Vagina (tissue), 2 donors: ENCODE results near the gene RTN4IP1. TPM values are rescaled to one million over a fixed set of nuclear protein-coding genes. Genes with fewer than 3 reads are reported as not detected.

ENCODE experiments used
- DNase-seq, 2 donors: peaks; one replicate each; pipeline ENCODE4 v3.0.0-alpha.2; 2017; ENCODE audit errors: extremely low spot score in 2 of 2
- H3K27ac ChIP-seq: fragments of 200-600 bp; sonication (generic); one replicate; pipeline ENCODE4 v1.5.1; 2019
- H3K27me3 ChIP-seq: fragments of 200-600 bp; sonication (generic); one replicate; pipeline ENCODE4 v1.5.1; 2019
- H3K36me3 ChIP-seq, 2 donors: fragments of 200-600 bp; sonication (generic); one replicate each; pipeline ENCODE4 v1.5.1; 2017 to 2019
- H3K4me1 ChIP-seq: fragments of 200-600 bp; sonication (generic); one replicate; pipeline ENCODE4 v1.5.1; 2019
- H3K4me3 ChIP-seq, 2 donors: fragments of 200-600 bp; sonication (generic); 1 replicate in 1 of 2; 2 replicates in 1 of 2; pipeline ENCODE4 v1.5.1; 2016 to 2019
- H3K9me3 ChIP-seq: fragments of 200-600 bp; sonication (generic); one replicate; pipeline ENCODE4 v1.5.1; 2019
- POLR2A ChIP-seq, 2 donors: fragments of 450-650 bp; IDR thresholded peaks; one replicate each; pipeline ENCODE4 v1.6.1; 2017; ENCODE audit warnings: antibody characterized with exemption in 2 of 2, mild to moderate bottlenecking in 2 of 2, moderate library complexity in 2 of 2
- POLR2AphosphoS5 ChIP-seq, 2 donors: sonication (generic); formaldehyde crosslinking; IDR thresholded peaks; one replicate each; pipeline ENCODE4 v1.9.0; 2017; ENCODE audit warnings: antibody characterized with exemption in 2 of 2, mild to moderate bottlenecking in 2 of 2, low read depth in 1 of 2; ENCODE audit not compliant: insufficient read depth in 1 of 2
- intact Hi-C: fragments of 100-400 bp; cut with DNase I; formaldehyde crosslinking; loops from one replicate; pipeline ENCODE4 v1.15.1; 2023
- total RNA-seq: library from RNA; depleted of rRNA; stranded (reverse); fragments of >200 nt; gene quantifications from one replicate; pipeline ENCODE4 v1.2.3, GENCODE V29; 2016
- TF ChIP-seq, protein P1 (sequence below), 3 experiments: fragments of 450-650 bp in 2 of 3; fragments of 200-600 bp in 1 of 3; sonication (generic) in 1 of 3; IDR thresholded peaks; one replicate each; pipeline ENCODE4 v1.5.1; 2017 to 2019; ENCODE audit warnings: antibody characterized with exemption in 3 of 3, mild to moderate bottlenecking in 2 of 3, moderate library complexity in 2 of 3

The RTN4IP1 gene
- total RNA-seq, 1 donor from 2014 or later = 2.9 TPM

DNA sequence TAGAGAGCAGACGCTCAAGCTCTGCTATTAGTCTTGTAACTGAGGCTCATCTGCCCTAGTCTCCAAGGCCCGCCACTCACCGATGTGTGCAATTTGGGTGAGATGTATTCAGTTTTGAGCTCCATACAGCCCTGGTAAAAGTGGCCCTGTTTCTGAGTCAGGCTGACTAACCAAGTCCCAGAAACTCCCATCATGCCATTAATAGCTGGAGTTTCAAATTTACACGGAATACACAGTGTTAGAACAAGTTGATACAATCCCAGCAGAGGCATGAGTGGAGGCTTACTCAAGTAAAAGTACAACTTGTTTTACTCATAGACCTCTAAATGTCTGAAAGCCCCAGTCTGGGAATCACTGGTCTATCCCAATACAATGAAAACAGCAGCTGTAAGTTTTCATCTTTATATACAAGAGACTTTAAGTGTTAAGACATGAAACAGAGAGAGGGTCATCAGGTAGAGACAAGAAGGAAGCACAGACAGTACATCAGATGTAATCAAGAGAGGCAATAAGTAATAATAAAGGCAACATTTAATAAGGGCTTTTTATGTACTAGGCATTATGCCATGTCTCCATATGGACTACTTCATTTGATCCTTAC lies 42.4 kb downstream of the RTN4IP1 start:
- Histone ChIP-seq H3K9me3 (no peaks in the 10 kb centered on the region), H3K27ac (no peak overlapping the region), H3K4me3 (no peak overlapping the region), H3K27me3 (no peaks in the 10 kb centered on the region), H3K36me3 (no peaks in the 10 kb centered on the region), H3K4me1 (no peaks in the 10 kb centered on the region)
- intact Hi-C loops = no loop called here
- no peak for DNase-seq
- TF ChIP-seq POLR2A (IDR thresholded peaks at IDR 0.05) = no peak
- TF ChIP-seq POLR2AphosphoS5 (IDR thresholded peaks at IDR 0.05; ENCODE audit: insufficient read depth in 1 of 2, low read depth in 1 of 2) = no peak
- TF ChIP-seq, protein P1, sequence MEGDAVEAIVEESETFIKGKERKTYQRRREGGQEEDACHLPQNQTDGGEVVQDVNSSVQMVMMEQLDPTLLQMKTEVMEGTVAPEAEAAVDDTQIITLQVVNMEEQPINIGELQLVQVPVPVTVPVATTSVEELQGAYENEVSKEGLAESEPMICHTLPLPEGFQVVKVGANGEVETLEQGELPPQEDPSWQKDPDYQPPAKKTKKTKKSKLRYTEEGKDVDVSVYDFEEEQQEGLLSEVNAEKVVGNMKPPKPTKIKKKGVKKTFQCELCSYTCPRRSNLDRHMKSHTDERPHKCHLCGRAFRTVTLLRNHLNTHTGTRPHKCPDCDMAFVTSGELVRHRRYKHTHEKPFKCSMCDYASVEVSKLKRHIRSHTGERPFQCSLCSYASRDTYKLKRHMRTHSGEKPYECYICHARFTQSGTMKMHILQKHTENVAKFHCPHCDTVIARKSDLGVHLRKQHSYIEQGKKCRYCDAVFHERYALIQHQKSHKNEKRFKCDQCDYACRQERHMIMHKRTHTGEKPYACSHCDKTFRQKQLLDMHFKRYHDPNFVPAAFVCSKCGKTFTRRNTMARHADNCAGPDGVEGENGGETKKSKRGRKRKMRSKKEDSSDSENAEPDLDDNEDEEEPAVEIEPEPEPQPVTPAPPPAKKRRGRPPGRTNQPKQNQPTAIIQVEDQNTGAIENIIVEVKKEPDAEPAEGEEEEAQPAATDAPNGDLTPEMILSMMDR (IDR thresholded peaks at IDR 0.05) = no peak

DNA sequence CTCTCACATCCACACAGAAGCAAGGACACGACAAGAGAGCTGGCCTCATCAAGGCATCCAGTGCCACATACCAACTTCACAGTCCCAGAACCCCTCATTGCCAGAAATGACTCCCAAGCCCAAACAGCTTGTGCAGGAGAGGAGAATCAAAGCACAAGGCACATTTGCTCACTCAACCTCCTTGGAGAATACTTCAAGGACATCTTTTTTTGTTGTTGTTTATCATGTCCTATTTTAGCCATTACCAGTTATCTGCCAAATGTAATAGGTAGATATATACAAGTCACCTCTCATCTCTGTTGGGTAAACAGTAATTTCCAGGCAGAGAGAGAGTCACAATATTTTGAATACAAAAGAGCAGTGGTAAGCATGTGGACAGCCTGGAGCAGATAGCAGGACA lies 47.8 kb downstream of the RTN4IP1 start:
- Histone ChIP-seq H3K36me3 (no peaks in the 10 kb centered on the region), H3K4me1 (no peaks in the 10 kb centered on the region), H3K4me3 (no peak overlapping the region), H3K27me3 (no peaks in the 10 kb centered on the region), H3K27ac (no peak overlapping the region), H3K9me3 (no peaks in the 10 kb centered on the region)
- no peak for TF ChIP-seq POLR2AphosphoS5 (IDR thresholded peaks at IDR 0.05; ENCODE audit: insufficient read depth in 1 of 2, low read depth in 1 of 2)
- TF ChIP-seq, protein P1 (IDR thresholded peaks at IDR 0.05) = no peak
- TF ChIP-seq POLR2A (IDR thresholded peaks at IDR 0.05) = no peak
- DNase-seq = no peak
- intact Hi-C loops = no loop called here

DNA sequence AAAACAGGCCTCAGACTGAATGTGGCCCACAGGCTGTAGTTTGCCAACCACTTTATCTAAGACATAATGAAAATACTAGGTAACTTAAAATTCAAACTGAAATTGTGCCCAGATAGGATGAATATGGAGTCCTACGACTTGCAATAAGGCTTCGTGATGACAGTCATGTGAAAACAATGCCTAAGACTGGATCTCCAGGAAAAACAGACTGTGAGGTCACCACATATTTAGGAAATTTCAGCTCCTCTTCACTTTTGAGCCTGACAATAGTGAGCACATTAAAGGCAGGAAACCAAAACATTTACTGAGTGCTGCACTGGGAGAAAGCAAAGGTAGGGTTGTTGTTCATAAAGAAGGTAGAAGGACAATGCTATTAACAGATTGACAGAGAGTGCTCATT lies 50.0 kb downstream of the RTN4IP1 start:
- DNase-seq = no peak
- intact Hi-C loops = no loop called here
- H3K36me3 ChIP-seq = no peaks in the 10 kb centered on the region
- TF ChIP-seq POLR2AphosphoS5 (IDR thresholded peaks at IDR 0.05; ENCODE audit: insufficient read depth in 1 of 2, low read depth in 1 of 2) = no peak
- no peak for TF ChIP-seq POLR2A (IDR thresholded peaks at IDR 0.05)
- no peak overlapping the region for H3K27ac ChIP-seq
- no peaks in the 10 kb centered on the region for H3K9me3 ChIP-seq
- no peaks in the 10 kb centered on the region for H3K4me1 ChIP-seq
- H3K27me3 ChIP-seq = no peaks in the 10 kb centered on the region
- H3K4me3 ChIP-seq = no peak overlapping the region

DNA sequence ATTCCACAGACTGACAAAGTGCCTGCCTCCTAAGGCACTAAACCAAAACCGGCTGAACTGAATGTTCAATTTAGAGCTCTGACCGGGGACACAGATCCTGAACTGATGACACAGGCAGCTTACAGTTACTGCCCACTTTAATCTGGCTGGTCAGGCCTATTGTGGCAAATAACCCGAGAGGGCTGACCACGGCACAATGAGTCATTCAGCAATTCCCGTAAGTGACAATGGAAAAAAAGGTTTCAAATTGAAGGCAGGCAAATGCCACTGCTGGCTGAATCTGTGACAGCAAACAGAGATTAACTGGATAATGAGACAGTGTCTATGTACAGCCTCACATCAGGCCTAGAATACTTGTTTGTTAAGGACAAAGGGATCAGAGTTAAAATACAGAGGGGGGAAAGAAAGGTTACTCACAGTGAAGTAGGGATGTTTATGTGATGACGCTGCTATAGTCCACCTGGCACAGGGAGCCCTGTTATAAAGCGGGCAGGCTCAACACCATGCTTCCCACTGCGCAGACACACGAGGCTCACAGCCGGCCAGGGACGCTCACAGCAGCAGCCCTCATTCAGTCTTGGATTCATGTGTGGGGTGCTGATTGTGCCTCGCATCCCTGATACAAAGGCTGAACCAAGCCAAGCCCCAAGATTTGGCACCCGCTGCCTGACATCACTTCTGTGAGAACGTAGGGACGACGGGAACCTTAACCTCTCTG lies 54.4 kb downstream of the RTN4IP1 start:
- H3K36me3 ChIP-seq = peaks cover 0 to 4% of the 10 kb centered on the region in 2 donors
- H3K27ac ChIP-seq = no peak overlapping the region
- intact Hi-C loops = no loop called here
- TF ChIP-seq POLR2A (IDR thresholded peaks at IDR 0.05) (no peak), POLR2AphosphoS5 (IDR thresholded peaks at IDR 0.05; ENCODE audit: insufficient read depth in 1 of 2, low read depth in 1 of 2) (no peak)
- TF ChIP-seq, protein P1 (IDR thresholded peaks at IDR 0.05) = no peak
- no peaks in the 10 kb centered on the region for H3K27me3 ChIP-seq
- no peak for DNase-seq
- no peaks in the 10 kb centered on the region for H3K4me1 ChIP-seq
- H3K9me3 ChIP-seq = no peaks in the 10 kb centered on the region
- H3K4me3 ChIP-seq = no peak overlapping the region

DNA sequence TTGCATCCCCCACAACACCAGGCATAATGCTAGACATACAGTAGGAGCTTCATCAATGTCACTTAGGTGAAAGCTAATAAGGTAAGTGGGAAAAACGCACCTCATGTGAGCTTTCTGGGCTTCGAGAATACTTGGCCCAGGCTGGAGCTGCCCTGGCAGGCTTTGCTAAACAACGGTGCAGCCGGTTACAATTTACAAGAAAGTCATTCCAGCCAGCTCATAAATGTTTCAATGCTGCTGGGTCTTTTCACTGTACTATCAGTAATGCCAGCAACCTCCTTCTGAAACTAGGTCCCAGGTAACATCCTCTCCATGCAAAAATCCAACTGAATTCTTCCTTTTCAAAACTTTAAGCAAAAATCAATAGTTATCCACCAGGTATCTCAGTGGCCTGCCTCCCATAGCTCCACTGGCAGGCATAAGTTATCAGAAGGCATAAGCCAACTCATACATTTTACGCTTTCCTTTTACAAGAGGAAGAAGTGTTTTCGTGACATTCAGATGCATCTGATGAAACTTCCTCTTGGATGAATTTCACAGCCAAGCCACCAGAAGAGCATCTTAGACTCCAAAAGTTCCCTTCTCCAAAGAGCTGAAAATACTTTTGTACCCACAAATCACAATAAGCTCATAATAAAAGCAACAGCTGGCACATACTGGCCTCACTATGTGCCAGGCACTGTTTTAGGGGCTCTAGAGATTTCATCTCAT lies 56.3 kb downstream of the RTN4IP1 start:
- Histone ChIP-seq H3K27me3 (no peaks in the 10 kb centered on the region), H3K27ac (no peak overlapping the region), H3K36me3 (peaks cover 0 to 9% of the 10 kb centered on the region in 2 donors), H3K9me3 (no peaks in the 10 kb centered on the region), H3K4me3 (no peak overlapping the region), H3K4me1 (no peaks in the 10 kb centered on the region)
- DNase-seq = no peak
- intact Hi-C loops = no loop called here
- TF ChIP-seq, protein P1 (IDR thresholded peaks at IDR 0.05) = no peak
- no peak for TF ChIP-seq POLR2A (IDR thresholded peaks at IDR 0.05)
- no peak for TF ChIP-seq POLR2AphosphoS5 (IDR thresholded peaks at IDR 0.05; ENCODE audit: insufficient read depth in 1 of 2, low read depth in 1 of 2)
